H1 (cell line): ENCODE data around the gene BRIP1. TPM values are rescaled to one million over a fixed set of nuclear protein-coding genes. Genes with fewer than 3 reads are reported as not detected.

Experiments used
- HDAC6 ChIP-seq: IDR thresholded peaks from one replicate; pipeline ENCODE4 v1.7.1; 2012; ENCODE audit warnings: low read depth, mild to moderate bottlenecking, inconsistent platforms, low read length, moderate library complexity
- KDM4A ChIP-seq: IDR thresholded peaks from one replicate; pipeline ENCODE4 v1.7.1; 2012; ENCODE audit warnings: low read depth, mild to moderate bottlenecking, moderate library complexity, low read length, inconsistent platforms; ENCODE audit not compliant: severe bottlenecking
- polyA plus RNA-seq, 7 experiments: library from polyadenylated mRNA; depleted of rRNA in 3 of 7; stranded (reverse) in 5 of 7; unstranded in 2 of 7; fragments of >200 nt in 5 of 7; fragments of 200-250 nt in 2 of 7; gene quantifications; 1 replicate in 5 of 7; 2 replicates in 1 of 7; 4 replicates in 1 of 7; pipeline versions ENCODE4 v1.2.1 to v1.2.3, GENCODE V29; 2011 to 2013; ENCODE audit warnings: missing spikeins in 2 of 7, mixed read lengths in 2 of 7
- total RNA-seq: library from RNA; stranded (reverse); fragmentation: NEBNext Ultra II Directional; extraction: Animal tissue kit (Norgen Biotek cat#: 25700); gene quantifications from 2 replicates; pipeline ENCODE4 v1.2.1, GENCODE V29; 2021

Gene BRIP1
- total and polyA plus RNA-seq, 2 of the 8 experiments (the other 6 are each of a cell fraction or from before 2014, with no cell fraction given): 5.8 to 19.2 TPM

DNA sequence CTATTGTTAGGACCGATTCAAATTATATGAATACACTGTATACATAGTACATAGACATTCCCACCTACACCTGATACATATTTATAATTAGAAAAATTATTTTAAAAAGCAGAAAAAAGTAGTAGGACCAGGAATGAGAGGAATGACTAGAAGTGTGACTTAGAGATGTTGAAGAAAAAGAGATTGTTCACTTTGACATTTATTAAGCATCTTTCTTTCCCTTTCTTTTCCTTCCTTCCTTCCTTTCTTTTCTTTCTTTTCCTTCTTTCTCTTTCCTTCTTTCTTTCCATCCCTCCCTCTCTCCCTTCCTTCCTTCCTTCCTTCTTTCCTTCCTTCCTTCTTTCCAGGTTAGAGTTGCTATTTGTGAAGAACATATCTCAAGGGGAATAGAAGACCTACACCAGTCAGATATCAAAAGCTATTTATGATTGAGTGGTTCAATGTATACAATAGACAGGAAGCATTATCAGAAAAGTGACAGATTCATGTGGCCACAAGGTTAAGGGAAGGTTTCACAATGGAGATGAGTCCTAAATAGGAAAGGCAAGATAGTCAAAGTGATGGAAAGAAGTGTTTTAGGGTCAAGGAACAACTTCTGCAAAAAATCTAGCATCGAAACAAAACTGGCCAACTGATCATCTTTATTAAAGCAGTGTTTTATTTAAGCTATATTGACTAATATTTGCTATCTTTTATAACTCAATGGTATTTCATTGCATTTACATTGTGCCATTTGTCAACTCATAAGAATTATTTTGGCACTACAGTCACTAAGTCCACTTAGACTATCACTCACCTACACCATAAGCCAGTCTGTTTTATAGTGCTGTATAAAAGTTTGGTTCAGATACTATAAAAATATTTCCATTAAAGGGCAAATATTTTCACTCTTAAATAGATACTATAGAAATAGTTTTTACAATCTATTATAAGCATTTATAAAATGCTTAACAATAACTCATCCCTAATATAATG lies 218.2 kb downstream of the BRIP1 start (continued):
- TF ChIP-seq KDM4A (no peak), HDAC6 (no peak)
